ENCODE measurements around the gene SNRPA1.

Gene SNRPA1

GRCh38 chr15:101242160-101242998 lies 52.7 kb downstream of the SNRPA1 start:
- DNase-seq (ENCODE audit: low read depth): peak; percentile 72

GRCh38 chr15:101240358-101240757 lies 54.7 kb downstream of the SNRPA1 start:
- DNase-seq (ENCODE audit: low read depth): no peak

- DNase-seq (ENCODE audit: low read depth): no peak
These were observed 55.3 kb downstream of the SNRPA1 start for GRCh38 chr15:101239724-101240136.

GRCh38 chr15:101237251-101237650 lies 57.8 kb downstream of the SNRPA1 start:
- DNase-seq (ENCODE audit: low read depth): no peak

GRCh38 chr15:101233651-101234280 lies 61.3 kb downstream of the SNRPA1 start:
- DNase-seq (ENCODE audit: low read depth): no peak

GRCh38 chr15:101232677-101233076 lies 62.4 kb downstream of the SNRPA1 start:
- no peak for DNase-seq (ENCODE audit: low read depth)

Data from ELR (cell line).